K562 (cell line): ENCODE data around the gene NUDT22. TPM values are rescaled to one million over a fixed set of nuclear protein-coding genes. Genes with fewer than 3 reads are reported as not detected.
A peak's percentile ranks its signal among the peaks of the same experiment; 100 is the strongest.

Source experiments
- CBX3 ChIP-seq, 2 experiments: IDR thresholded peaks; 1 replicate in 1 of 2; 2 replicates in 1 of 2; pipeline ENCODE4 v1.6.1; 2012; ENCODE audit warnings: inconsistent platforms in 2 of 2, low read length in 2 of 2, borderline replicate concordance in 1 of 2, control low read depth in 1 of 2
- ETS2 ChIP-seq: IDR thresholded peaks from 2 replicates; pipeline ENCODE4 v1.6.1; 2016; ENCODE audit warnings: borderline replicate concordance, missing genetic modification characterization, mild to moderate bottlenecking, moderate library complexity, missing compliant biosample characterization; ENCODE audit not compliant: poor library complexity, severe bottlenecking
- GTF2E2 ChIP-seq: fragments of 200-800 bp; sonication (Bioruptor generic); IDR thresholded peaks from 2 replicates; pipeline ENCODE4 v1.6.1; 2016; ENCODE audit warnings: missing genetic modification characterization, missing compliant biosample characterization
- KLF1 ChIP-seq: fragments of 450-650 bp; IDR thresholded peaks from 2 replicates; pipeline ENCODE4 v1.6.1; 2016; ENCODE audit warnings: missing genetic modification characterization, missing compliant biosample characterization
- NR3C1 ChIP-seq: sonication (generic); formaldehyde crosslinking; IDR thresholded peaks from 2 replicates; pipeline ENCODE4 v1.8.1; 2022; ENCODE audit warnings: missing genetic modification reagents
- NRF1 ChIP-seq, 2 experiments: fragments of 450-650 bp; IDR thresholded peaks in 1 of 2; conservative IDR thresholded peaks in 1 of 2; 2 replicates each; pipeline ENCODE4 v1.6.1; 2014; ENCODE audit warnings: mild to moderate bottlenecking in 2 of 2
- SREBF1 ChIP-seq: fragments of 150-350 bp; IDR thresholded peaks from 2 replicates; pipeline ENCODE4 v1.6.1; 2014; ENCODE audit warnings: antibody characterized with exemption, low read depth, low read length, borderline replicate concordance
- ZC3H4 ChIP-seq: sonication (generic); formaldehyde crosslinking; IDR thresholded peaks from 2 replicates; pipeline ENCODE4 v1.9.0; 2021; ENCODE audit warnings: missing genetic modification reagents, borderline replicate concordance
- ZNF174 ChIP-seq: fragments of 250-450 bp; sonication (Bioruptor Pico); IDR thresholded peaks from 2 replicates; pipeline ENCODE4 v1.4.0; 2020; ENCODE audit warnings: mild to moderate bottlenecking
- ZNF224 ChIP-seq: sonication (generic); formaldehyde crosslinking; IDR thresholded peaks from 2 replicates; pipeline ENCODE4 v1.8.0; 2022; ENCODE audit warnings: mild to moderate bottlenecking, missing genetic modification reagents
- ZNF41 ChIP-seq: fragments of 250-450 bp; sonication (Bioruptor Pico); conservative IDR thresholded peaks from 2 replicates; pipeline ENCODE4 v1.4.0; 2020; ENCODE audit warnings: mild to moderate bottlenecking
- polyA plus RNA-seq, 8 experiments: library from polyadenylated mRNA; depleted of rRNA in 4 of 8; stranded (reverse) in 5 of 8; unstranded in 3 of 8; fragments of >200 nt; fragmentation: Nextera tagmentation in 2 of 8; fragmentation: Illumina TruSeq in 1 of 8; extraction: Ambion mirVana in 2 of 8; extraction: Trizol in 1 of 8; gene quantifications; 2 replicates each; pipeline versions ENCODE4 v1.2.1 to v1.2.3, GENCODE V29; 2011 to 2014; ENCODE audit warnings: inconsistent platforms in 1 of 8, missing spikeins in 1 of 8
- total RNA-seq, 7 experiments: library from RNA; depleted of rRNA in 6 of 7; stranded (reverse); fragments of >200 nt in 6 of 7; fragmentation: Illumina TruSeq in 2 of 7; extraction: Trizol in 2 of 7; gene quantifications; 2 replicates each; pipeline versions ENCODE4 v1.2.1 to v1.2.3, GENCODE V29; 2011 to 2021; ENCODE audit warnings: low replicate concordance in 1 of 7
- TF ChIP-seq, protein P1 (sequence below): fragments of 150-350 bp; IDR thresholded peaks from 2 replicates; pipeline ENCODE4 v1.6.1; 2014; ENCODE audit warnings: low read depth, mild to moderate bottlenecking, low read length, borderline replicate concordance
- TF ChIP-seq, protein P2 (sequence below): fragments of 450-650 bp; IDR thresholded peaks from 2 replicates; pipeline ENCODE4 v1.6.1; 2017; ENCODE audit warnings: mild to moderate bottlenecking, moderate library complexity
- TF ChIP-seq, protein P3 (sequence below): fragments of 450-650 bp; IDR thresholded peaks from 2 replicates; pipeline ENCODE4 v1.6.1; 2014; ENCODE audit warnings: low read depth, mild to moderate bottlenecking, moderate library complexity, borderline replicate concordance
- TF ChIP-seq, protein P4 (sequence below): fragments of 250-450 bp; sonication (Bioruptor Pico); IDR thresholded peaks from 2 replicates; pipeline ENCODE4 v1.4.0; 2020

The NUDT22 gene
- total and polyA plus RNA-seq, 9 of the 15 experiments (the other 6 are each of a cell fraction or from before 2014, with no cell fraction given): 6.3 to 92.6 (median 37.4) TPM

DNA sequence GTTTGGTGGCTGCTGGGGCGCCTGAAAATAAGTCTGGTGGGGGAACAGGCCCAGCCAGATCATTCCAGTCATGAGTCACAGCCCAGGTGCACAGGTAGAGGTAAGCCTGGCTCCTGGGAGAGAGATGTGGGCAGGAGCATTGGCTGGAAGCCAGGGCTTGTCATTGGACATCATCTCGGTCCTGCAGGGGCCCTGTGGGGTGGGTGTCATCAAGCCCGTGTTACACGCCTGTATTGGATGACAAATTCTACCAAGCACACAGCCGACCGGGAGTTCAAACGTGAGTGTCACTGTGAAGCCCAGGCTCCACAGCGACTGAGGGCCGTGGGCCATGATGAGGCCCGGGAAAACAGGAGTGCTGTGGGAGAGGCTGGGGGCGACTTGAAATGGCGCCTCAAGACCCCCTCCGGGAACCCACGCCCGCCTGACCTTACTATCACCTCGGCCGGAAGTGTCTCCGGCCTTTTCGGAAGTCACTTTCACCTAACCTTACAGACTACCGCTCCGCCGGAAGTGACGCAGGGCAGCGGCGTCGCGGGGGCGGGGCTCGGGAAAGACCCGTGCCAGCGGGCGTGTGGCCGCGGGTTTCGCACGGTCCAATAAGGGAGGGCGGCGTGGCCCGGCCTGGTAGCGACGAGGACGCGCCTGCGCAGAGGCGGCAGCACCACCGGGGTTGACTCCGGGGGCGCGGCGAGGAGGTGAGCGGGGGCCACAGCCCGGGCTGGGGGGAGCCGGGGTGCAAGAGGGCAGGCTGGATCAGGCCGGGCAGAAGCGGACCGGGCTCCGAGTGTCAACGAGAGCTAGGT lies 14.6 kb downstream of the NUDT22 start, which contains the start of gene FKBP2 (continued):
- TF ChIP-seq, protein P1, sequence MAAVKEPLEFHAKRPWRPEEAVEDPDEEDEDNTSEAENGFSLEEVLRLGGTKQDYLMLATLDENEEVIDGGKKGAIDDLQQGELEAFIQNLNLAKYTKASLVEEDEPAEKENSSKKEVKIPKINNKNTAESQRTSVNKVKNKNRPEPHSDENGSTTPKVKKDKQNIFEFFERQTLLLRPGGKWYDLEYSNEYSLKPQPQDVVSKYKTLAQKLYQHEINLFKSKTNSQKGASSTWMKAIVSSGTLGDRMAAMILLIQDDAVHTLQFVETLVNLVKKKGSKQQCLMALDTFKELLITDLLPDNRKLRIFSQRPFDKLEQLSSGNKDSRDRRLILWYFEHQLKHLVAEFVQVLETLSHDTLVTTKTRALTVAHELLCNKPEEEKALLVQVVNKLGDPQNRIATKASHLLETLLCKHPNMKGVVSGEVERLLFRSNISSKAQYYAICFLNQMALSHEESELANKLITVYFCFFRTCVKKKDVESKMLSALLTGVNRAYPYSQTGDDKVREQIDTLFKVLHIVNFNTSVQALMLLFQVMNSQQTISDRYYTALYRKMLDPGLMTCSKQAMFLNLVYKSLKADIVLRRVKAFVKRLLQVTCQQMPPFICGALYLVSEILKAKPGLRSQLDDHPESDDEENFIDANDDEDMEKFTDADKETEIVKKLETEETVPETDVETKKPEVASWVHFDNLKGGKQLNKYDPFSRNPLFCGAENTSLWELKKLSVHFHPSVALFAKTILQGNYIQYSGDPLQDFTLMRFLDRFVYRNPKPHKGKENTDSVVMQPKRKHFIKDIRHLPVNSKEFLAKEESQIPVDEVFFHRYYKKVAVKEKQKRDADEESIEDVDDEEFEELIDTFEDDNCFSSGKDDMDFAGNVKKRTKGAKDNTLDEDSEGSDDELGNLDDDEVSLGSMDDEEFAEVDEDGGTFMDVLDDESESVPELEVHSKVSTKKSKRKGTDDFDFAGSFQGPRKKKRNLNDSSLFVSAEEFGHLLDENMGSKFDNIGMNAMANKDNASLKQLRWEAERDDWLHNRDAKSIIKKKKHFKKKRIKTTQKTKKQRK: no peak
- TF ChIP-seq, protein P2, sequence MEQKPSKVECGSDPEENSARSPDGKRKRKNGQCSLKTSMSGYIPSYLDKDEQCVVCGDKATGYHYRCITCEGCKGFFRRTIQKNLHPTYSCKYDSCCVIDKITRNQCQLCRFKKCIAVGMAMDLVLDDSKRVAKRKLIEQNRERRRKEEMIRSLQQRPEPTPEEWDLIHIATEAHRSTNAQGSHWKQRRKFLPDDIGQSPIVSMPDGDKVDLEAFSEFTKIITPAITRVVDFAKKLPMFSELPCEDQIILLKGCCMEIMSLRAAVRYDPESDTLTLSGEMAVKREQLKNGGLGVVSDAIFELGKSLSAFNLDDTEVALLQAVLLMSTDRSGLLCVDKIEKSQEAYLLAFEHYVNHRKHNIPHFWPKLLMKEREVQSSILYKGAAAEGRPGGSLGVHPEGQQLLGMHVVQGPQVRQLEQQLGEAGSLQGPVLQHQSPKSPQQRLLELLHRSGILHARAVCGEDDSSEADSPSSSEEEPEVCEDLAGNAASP: no peak
- TF ChIP-seq, protein P3, sequence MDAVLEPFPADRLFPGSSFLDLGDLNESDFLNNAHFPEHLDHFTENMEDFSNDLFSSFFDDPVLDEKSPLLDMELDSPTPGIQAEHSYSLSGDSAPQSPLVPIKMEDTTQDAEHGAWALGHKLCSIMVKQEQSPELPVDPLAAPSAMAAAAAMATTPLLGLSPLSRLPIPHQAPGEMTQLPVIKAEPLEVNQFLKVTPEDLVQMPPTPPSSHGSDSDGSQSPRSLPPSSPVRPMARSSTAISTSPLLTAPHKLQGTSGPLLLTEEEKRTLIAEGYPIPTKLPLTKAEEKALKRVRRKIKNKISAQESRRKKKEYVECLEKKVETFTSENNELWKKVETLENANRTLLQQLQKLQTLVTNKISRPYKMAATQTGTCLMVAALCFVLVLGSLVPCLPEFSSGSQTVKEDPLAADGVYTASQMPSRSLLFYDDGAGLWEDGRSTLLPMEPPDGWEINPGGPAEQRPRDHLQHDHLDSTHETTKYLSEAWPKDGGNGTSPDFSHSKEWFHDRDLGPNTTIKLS: peak; percentile 67; the same call in 1 of the 2 replicates
- TF ChIP-seq ZC3H4 (CRISPR knock-in tag) (peak; percentile 93), ZNF224 (CRISPR knock-in tag) (no peak), CBX3 (IDR thresholded peaks at IDR 0.05; ENCODE audit: borderline replicate concordance in 1 of 2, low read length in 2 of 2) (peak in 1 of 2 experiments; percentile 19; a peak in 1 of 3 replicates), ZNF174 (CRISPR knock-in tag) (no peak), NR3C1 (no peak), NRF1 (conservative IDR thresholded peaks at IDR 0.05 in 1 of 2, IDR thresholded peaks at IDR 0.05 in 1 of 2) (peak; percentile 98), GTF2E2 (tag) (peak; percentile 77), KLF1 (tag) (peak; percentile 76), SREBF1 (no peak), ETS2 (tag) (no peak), ZNF41 (CRISPR knock-in tag) (no peak)
- TF ChIP-seq, protein P4, sequence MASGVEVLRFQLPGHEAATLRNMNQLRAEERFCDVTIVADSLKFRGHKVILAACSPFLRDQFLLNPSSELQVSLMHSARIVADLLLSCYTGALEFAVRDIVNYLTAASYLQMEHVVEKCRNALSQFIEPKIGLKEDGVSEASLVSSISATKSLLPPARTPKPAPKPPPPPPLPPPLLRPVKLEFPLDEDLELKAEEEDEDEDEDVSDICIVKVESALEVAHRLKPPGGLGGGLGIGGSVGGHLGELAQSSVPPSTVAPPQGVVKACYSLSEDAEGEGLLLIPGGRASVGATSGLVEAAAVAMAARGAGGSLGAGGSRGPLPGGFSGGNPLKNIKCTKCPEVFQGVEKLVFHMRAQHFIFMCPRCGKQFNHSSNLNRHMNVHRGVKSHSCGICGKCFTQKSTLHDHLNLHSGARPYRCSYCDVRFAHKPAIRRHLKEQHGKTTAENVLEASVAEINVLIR (CRISPR knock-in tag): peak; percentile 91
